RWPE2 (cell line): ENCODE data around the gene KLC1.
A peak's percentile ranks its signal among the peaks of the same experiment; 100 is the strongest.

ENCODE experiments used
- ATAC-seq: fragments of 200-7000 bp; cut with Tn5 transposase; 3 replicates; pipeline ENCODE4 v1.9.1; 2021; ENCODE audit warnings: low read depth
- DNase-seq: peaks from one replicate; pipeline ENCODE4 v3.0.0-alpha.2; 2020; ENCODE audit warnings: low spot score
- H3K27ac ChIP-seq: fragments of 450-650 bp; 2 replicates; pipeline ENCODE4 v1.5.1; 2017; ENCODE audit warnings: mild to moderate bottlenecking; ENCODE audit not compliant: poor library complexity, severe bottlenecking
- H3K27me3 ChIP-seq: fragments of 250-450 bp; sonication (Bioruptor Pico); 2 replicates; pipeline ENCODE4 v1.5.1; 2021; ENCODE audit warnings: mild to moderate bottlenecking, moderate library complexity; ENCODE audit not compliant: insufficient read depth, poor library complexity, severe bottlenecking
- H3K36me3 ChIP-seq: fragments of 250-450 bp; sonication (Bioruptor Pico); 2 replicates; pipeline ENCODE4 v1.5.1; 2020; ENCODE audit warnings: low read depth, mild to moderate bottlenecking, moderate library complexity
- H3K4me1 ChIP-seq: fragments of 250-450 bp; sonication (Bioruptor Pico); 2 replicates; pipeline ENCODE4 v1.5.1; 2021; ENCODE audit warnings: mild to moderate bottlenecking, moderate library complexity; ENCODE audit not compliant: insufficient read depth, poor library complexity, severe bottlenecking
- H3K4me3 ChIP-seq: fragments of 250-450 bp; sonication (Bioruptor Pico); 2 replicates; pipeline ENCODE4 v1.5.1; 2021; ENCODE audit warnings: mild to moderate bottlenecking, moderate library complexity; ENCODE audit not compliant: severe bottlenecking
- H3K9me3 ChIP-seq: fragments of 250-450 bp; sonication (Bioruptor Pico); 2 replicates; pipeline ENCODE4 v1.5.1; 2021; ENCODE audit warnings: mild to moderate bottlenecking, moderate library complexity; ENCODE audit not compliant: severe bottlenecking
- CTCF ChIP-seq: fragments of 450-650 bp; IDR thresholded peaks from one replicate; pipeline ENCODE4 v1.5.1; 2017; ENCODE audit warnings: mild to moderate bottlenecking, moderate library complexity; ENCODE audit not compliant: poor library complexity, severe bottlenecking

KLC1 gene

DNA sequence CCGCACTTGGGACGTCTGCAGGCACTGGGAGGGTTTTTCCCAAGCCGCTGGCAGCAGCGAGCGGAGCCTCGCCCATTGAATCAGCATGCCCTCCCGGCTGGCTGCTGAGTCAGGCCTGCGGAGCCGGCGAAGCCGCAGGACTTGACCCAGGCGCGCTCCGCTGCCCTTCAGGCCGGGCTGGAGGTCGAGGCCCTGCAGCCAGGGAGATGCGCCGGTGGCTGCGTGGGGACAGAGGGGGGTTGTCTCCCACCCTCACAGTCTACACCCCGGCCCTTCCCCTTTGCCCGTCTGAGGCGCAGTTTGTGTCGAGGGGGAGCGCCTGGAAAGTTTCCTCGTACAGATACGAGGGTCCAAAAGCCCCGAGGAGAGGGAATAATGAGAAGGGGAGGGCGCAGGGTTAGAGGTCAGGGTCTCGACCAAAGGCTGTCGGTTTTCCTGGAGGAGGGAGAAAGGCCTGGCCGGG lies 759 bp upstream of the KLC1 start:
- no peaks in the 10 kb centered on the region for H3K27me3 ChIP-seq
- H3K27ac ChIP-seq, result peak overlapping the region; percentile 87
- no peaks in the 10 kb centered on the region for H3K9me3 ChIP-seq
- TF ChIP-seq CTCF, result no peak
- H3K36me3 ChIP-seq, result peaks cover 18% of the 10 kb centered on the region
- H3K4me3 ChIP-seq, result peak overlapping the region; percentile 94
- DNase-seq (peak; percentile 93), ATAC-seq (peak; percentile 71)
- H3K4me1 ChIP-seq, result peaks cover 22% of the 10 kb centered on the region

GRCh38 chr14:103629503-103630121 lies 601 bp downstream of the KLC1 start:
- TF ChIP-seq CTCF, result no peak
- ATAC-seq (peak; percentile 7; the same call in 2 of the 3 replicates), DNase-seq (no peak)
- H3K4me1 ChIP-seq, result peaks cover 16% of the 10 kb centered on the region
- H3K4me3 ChIP-seq, result peak overlapping the region; percentile 94
- peak overlapping the region; percentile 87 for H3K27ac ChIP-seq
- no peaks in the 10 kb centered on the region for H3K9me3 ChIP-seq
- H3K27me3 ChIP-seq, result no peaks in the 10 kb centered on the region
- peaks cover 26% of the 10 kb centered on the region for H3K36me3 ChIP-seq

GRCh38 chr14:103630364-103631108 lies 1.5 kb downstream of the KLC1 start:
- H3K9me3 ChIP-seq, result no peaks in the 10 kb centered on the region
- no peak for ATAC-seq
- peak overlapping the region; percentile 94 for H3K4me3 ChIP-seq
- H3K27me3 ChIP-seq, result no peaks in the 10 kb centered on the region
- DNase-seq, result no peak
- peaks cover 7% of the 10 kb centered on the region for H3K4me1 ChIP-seq
- H3K27ac ChIP-seq, result peak overlapping the region; percentile 87
- TF ChIP-seq CTCF, result no peak
- peaks cover 33% of the 10 kb centered on the region for H3K36me3 ChIP-seq

DNA sequence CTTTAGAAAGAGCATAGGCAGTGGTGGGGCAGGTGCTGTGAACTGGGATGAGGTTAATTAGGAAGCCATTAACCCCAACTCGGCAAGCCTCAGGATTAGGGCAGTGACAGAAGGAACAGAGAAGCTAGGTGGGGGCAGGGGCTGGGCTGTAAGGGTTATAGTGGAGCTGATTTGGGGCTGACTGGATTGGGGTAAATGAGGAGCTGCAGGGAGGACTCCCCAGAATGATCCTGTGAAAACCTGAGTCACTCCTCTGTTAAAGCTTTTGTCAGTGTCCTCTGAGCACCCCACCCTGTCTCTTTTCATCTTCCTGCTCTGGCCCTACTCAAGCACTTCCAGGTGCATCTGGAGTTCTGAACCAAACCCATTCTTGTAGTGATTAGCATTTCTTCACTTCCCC lies 4.4 kb downstream of the KLC1 start:
- no peak for DNase-seq
- Histone ChIP-seq H3K27me3 (no peaks in the 10 kb centered on the region), H3K36me3 (peaks cover 57% of the 10 kb centered on the region), H3K4me1 (peaks cover 11% of the 10 kb centered on the region), H3K27ac (no peak overlapping the region), H3K4me3 (no peak overlapping the region), H3K9me3 (no peaks in the 10 kb centered on the region)
- no peak for TF ChIP-seq CTCF
- ATAC-seq, result no peak

- no peak overlapping the region for H3K27ac ChIP-seq
- H3K4me1 ChIP-seq, result peaks cover 11% of the 10 kb centered on the region
- no peak for DNase-seq
- no peak for ATAC-seq
- H3K36me3 ChIP-seq, result peaks cover 57% of the 10 kb centered on the region
- no peak for TF ChIP-seq CTCF
- H3K9me3 ChIP-seq, result no peaks in the 10 kb centered on the region
- no peak overlapping the region for H3K4me3 ChIP-seq
- no peaks in the 10 kb centered on the region for H3K27me3 ChIP-seq
Measured at GRCh38 chr14:103634156-103634555, 5.1 kb downstream of the KLC1 start.
